Measurements from ENCODE around the gene COMTD1. TPM values are rescaled to one million over a fixed set of nuclear protein-coding genes. Genes with fewer than 3 reads are reported as not detected.
A peak's percentile ranks its signal among the peaks of the same experiment; 100 is the strongest.
"Not testable (repeated sequence)": the region's sequence is repeated elsewhere in the genome, so short reads cannot be mapped to it uniquely, and the experiment has no call there.

COMTD1 gene
- total RNA-seq, 1 donor from 2014 or later: 17.1 TPM

- Histone ChIP-seq H3K36me3 (ENCODE audit: insufficient read depth, low read length) (peaks cover 62% of the 10 kb centered on the region), H3K9ac (ENCODE audit: low read length) (peak overlapping the region; percentile 2), H3K27ac (ENCODE audit: low read depth, low read length) (no peak overlapping the region), H3K27me3 (ENCODE audit: insufficient read depth, low read length) (no peaks in the 10 kb centered on the region), H3K9me3 (ENCODE audit: insufficient read depth, low read depth, low read length) (no peaks in the 10 kb centered on the region), H3K4me2 (ENCODE audit: low read length) (no peak overlapping the region), H2AFZ (ENCODE audit: low read depth, low read length) (no peak overlapping the region), H3K4me1 (ENCODE audit: insufficient read depth, low read length) (peaks cover 37% of the 10 kb centered on the region), H3K79me2 (ENCODE audit: insufficient read depth, low read length) (peaks cover 86% of the 10 kb centered on the region), H3K4me3 (ENCODE audit: insufficient read depth, low read depth, low read length) (no peak overlapping the region), H4K20me1 (ENCODE audit: insufficient read depth, low read length) (peaks cover 88% of the 10 kb centered on the region)
- Mint-ChIP-seq H3K36me3 (ENCODE audit: low read depth, unreplicated experiment) (peaks cover 22% of the 10 kb centered on the region), H3K4me1 (ENCODE audit: low read depth, unreplicated experiment) (peaks cover 60% of the 10 kb centered on the region), H3K9me3 (ENCODE audit: unreplicated experiment) (no peaks in the 10 kb centered on the region), H3K27ac (ENCODE audit: unreplicated experiment) (peak overlapping the region; percentile 69), H3K4me3 (ENCODE audit: unreplicated experiment) (peak overlapping the region; percentile 68), H3K27me3 (ENCODE audit: low read depth, unreplicated experiment) (no peaks in the 10 kb centered on the region)
- no peak for FAIRE-seq
- DNase-seq (ENCODE audit: low read depth): no peak
- TF ChIP-seq CTCF (IDR thresholded peaks at IDR 0.05; ENCODE audit: insufficient read depth, low read depth, low read length) (no peak), EZH2 (IDR thresholded peaks at IDR 0.05; ENCODE audit: insufficient read depth, low read length) (no peak)
Observed at GRCh38 chr10:75223507-75223906, 12.2 kb downstream of the COMTD1 start.

DNA sequence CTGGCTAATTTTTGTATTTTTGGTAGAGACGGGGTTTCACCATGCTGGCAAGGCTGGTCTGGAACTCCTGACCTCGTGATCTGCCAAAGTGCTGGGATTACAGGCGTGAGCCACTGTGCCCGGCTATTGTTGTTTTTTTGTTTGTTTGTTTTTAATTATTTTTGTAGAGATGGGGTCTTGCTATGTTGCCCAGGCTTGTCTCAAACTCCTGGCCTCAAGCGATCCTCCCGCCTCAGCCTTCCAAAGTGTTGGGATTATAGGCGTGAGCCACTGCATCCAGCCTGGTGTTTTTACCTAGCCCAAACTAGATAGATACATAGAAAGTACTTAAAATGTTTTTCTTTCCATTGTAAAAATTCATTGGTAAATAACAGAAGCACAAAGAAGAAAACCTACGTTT, 14.3 kb downstream of the COMTD1 start:
- not testable (repeated sequence) for H3K4me3 Mint-ChIP-seq (ENCODE audit: unreplicated experiment); H3K27ac ChIP-seq (ENCODE audit: low read depth, low read length); H3K27me3 Mint-ChIP-seq (ENCODE audit: low read depth, unreplicated experiment); H3K9me3 Mint-ChIP-seq (ENCODE audit: unreplicated experiment); H3K9me3 ChIP-seq (ENCODE audit: insufficient read depth, low read depth, low read length); H2AFZ ChIP-seq (ENCODE audit: low read depth, low read length); H3K4me2 ChIP-seq (ENCODE audit: low read length); DNase-seq (ENCODE audit: low read depth); H3K27me3 ChIP-seq (ENCODE audit: insufficient read depth, low read length); H3K4me3 ChIP-seq (ENCODE audit: insufficient read depth, low read depth, low read length); H3K9ac ChIP-seq (ENCODE audit: low read length); H3K27ac Mint-ChIP-seq (ENCODE audit: unreplicated experiment); FAIRE-seq
- H3K36me3 ChIP-seq (ENCODE audit: insufficient read depth, low read length): peaks cover 72% of the 10 kb centered on the region
- peaks cover 86% of the 10 kb centered on the region for H3K79me2 ChIP-seq (ENCODE audit: insufficient read depth, low read length)
- Mint-ChIP-seq H3K4me1 (ENCODE audit: low read depth, unreplicated experiment) (peaks cover 53% of the 10 kb centered on the region), H3K36me3 (ENCODE audit: low read depth, unreplicated experiment) (peaks cover 24% of the 10 kb centered on the region)
- H3K4me1 ChIP-seq (ENCODE audit: insufficient read depth, low read length): peaks cover 32% of the 10 kb centered on the region
- peaks cover 87% of the 10 kb centered on the region for H4K20me1 ChIP-seq (ENCODE audit: insufficient read depth, low read length)

GRCh38 chr10:75220274-75220673, 15.5 kb downstream of the COMTD1 start:
- Histone ChIP-seq H2AFZ (ENCODE audit: low read depth, low read length) (no peak overlapping the region), H3K27me3 (ENCODE audit: insufficient read depth, low read length) (no peaks in the 10 kb centered on the region), H4K20me1 (ENCODE audit: insufficient read depth, low read length) (peaks cover 85% of the 10 kb centered on the region), H3K9me3 (ENCODE audit: insufficient read depth, low read depth, low read length) (no peaks in the 10 kb centered on the region), H3K4me3 (ENCODE audit: insufficient read depth, low read depth, low read length) (no peak overlapping the region), H3K4me2 (ENCODE audit: low read length) (no peak overlapping the region), H3K36me3 (ENCODE audit: insufficient read depth, low read length) (peaks cover 79% of the 10 kb centered on the region), H3K79me2 (ENCODE audit: insufficient read depth, low read length) (peaks cover 92% of the 10 kb centered on the region), H3K4me1 (ENCODE audit: insufficient read depth, low read length) (peaks cover 31% of the 10 kb centered on the region), H3K27ac (ENCODE audit: low read depth, low read length) (no peak overlapping the region), H3K9ac (ENCODE audit: low read length) (no peak overlapping the region)
- H3K27ac Mint-ChIP-seq (ENCODE audit: unreplicated experiment): peak overlapping the region; percentile 0
- H3K4me3 Mint-ChIP-seq (ENCODE audit: unreplicated experiment): no peak overlapping the region
- peaks cover 50% of the 10 kb centered on the region for H3K4me1 Mint-ChIP-seq (ENCODE audit: low read depth, unreplicated experiment)
- H3K9me3 Mint-ChIP-seq (ENCODE audit: unreplicated experiment): no peaks in the 10 kb centered on the region
- TF ChIP-seq EZH2 (IDR thresholded peaks at IDR 0.05; ENCODE audit: insufficient read depth, low read length) (no peak), CTCF (IDR thresholded peaks at IDR 0.05; ENCODE audit: insufficient read depth, low read depth, low read length) (no peak)
- DNase-seq (ENCODE audit: low read depth) (no peak), FAIRE-seq (no peak)
- peaks cover 25% of the 10 kb centered on the region for H3K36me3 Mint-ChIP-seq (ENCODE audit: low read depth, unreplicated experiment)
- no peaks in the 10 kb centered on the region for H3K27me3 Mint-ChIP-seq (ENCODE audit: low read depth, unreplicated experiment)
